Ovary (tissue), 9 donors: ENCODE measurements around the gene INAFM1. TPM values are rescaled to one million over a fixed set of nuclear protein-coding genes. Genes with fewer than 3 reads are reported as not detected.

Experiments used
- DNase-seq, 5 donors: peaks; one replicate each; pipeline ENCODE4 v3.0.0-alpha.2; 2019 to 2020
- H3K27ac ChIP-seq, 2 donors: fragments of 200-600 bp; one replicate each; pipeline versions ENCODE4 v1.5.1 to v1.8.0; 2019 to 2022
- H3K27me3 ChIP-seq: fragments of 200-600 bp; one replicate; pipeline ENCODE4 v1.8.0; 2022
- H3K36me3 ChIP-seq: fragments of 200-600 bp; sonication (generic); one replicate; pipeline ENCODE4 v1.5.1; 2019
- H3K4me1 ChIP-seq: one replicate; pipeline ENCODE4 v1.8.1; 2013; ENCODE audit warnings: mild to moderate bottlenecking, moderate library complexity; ENCODE audit not compliant: insufficient read depth
- H3K4me3 ChIP-seq: fragments of 200-600 bp; sonication (generic); one replicate; pipeline ENCODE4 v1.5.1; 2017
- H3K9me3 ChIP-seq, 2 donors: fragments of 200-600 bp in 1 of 2; sonication (generic) in 1 of 2; one replicate each; pipeline versions ENCODE4 v1.5.1 to v1.8.1; 2013 to 2019; ENCODE audit warnings: mild to moderate bottlenecking in 1 of 2, moderate library complexity in 1 of 2
- EP300 ChIP-seq: sonication (generic); formaldehyde crosslinking; IDR thresholded peaks from one replicate; pipeline ENCODE4 v1.6.1; 2017; ENCODE audit warnings: antibody characterized with exemption
- POLR2A ChIP-seq: fragments of 450-650 bp; IDR thresholded peaks from one replicate; pipeline ENCODE4 v1.6.1; 2017; ENCODE audit warnings: antibody characterized with exemption, mild to moderate bottlenecking, moderate library complexity
- WGBS, 3 donors: extraction: QIAGEN DNeasy Blood & Tissue Kit in 1 of 3; methylation state at CpG; one replicate each; pipeline versions ENCODE4 v1.1.5 to v1.1.7; 2013 to 2017; 5-methylcytosine and 5-hydroxymethylcytosine counted together
- intact Hi-C, 4 donors: fragments of 100-400 bp; cut with DNase I; formaldehyde crosslinking; loops; one replicate each; pipeline versions ENCODE4 v1.11.0 to v1.15.1; 2022 to 2023
- polyA plus RNA-seq, 2 donors: library from polyadenylated mRNA; stranded (reverse); fragments of 200-250 nt in 1 of 2; fragments of 350-450 nt in 1 of 2; fragmentation: Illumina TruSeq in 1 of 2; extraction: RNeasy Lipid Tissue Mini Kit (QIAGEN cat#74804) in 1 of 2; gene quantifications; one replicate each; pipeline ENCODE4 v1.2.3, GENCODE V29; 2013 to 2014
- total RNA-seq, 7 donors: library from RNA; depleted of rRNA in 2 of 7; stranded (reverse); fragments of >200 nt in 2 of 7; fragmentation: NEBNext Ultra II Directional in 3 of 7; extraction: Animal tissue kit (Norgen Biotek cat#: 25700) in 3 of 7; gene quantifications; one replicate each; pipeline versions ENCODE4 v1.1.0 to v1.2.4, GENCODE V29; 2016 to 2023
- TF ChIP-seq, protein P1 (sequence below), 3 donors: fragments of 450-650 bp in 2 of 3; fragments of 200-600 bp in 1 of 3; IDR thresholded peaks; one replicate each; pipeline versions ENCODE4 v1.5.1 to v1.8.0; 2016 to 2022; ENCODE audit warnings: antibody characterized with exemption in 3 of 3, mild to moderate bottlenecking in 1 of 3
- donor health status: DM: no; HTN: no; CAD: no; lungs with moderate emphysema.
- donor health status: DM: no; HTN: no; CAD: no.
- donor health status: Bipolar disorder and iron deficiency.
- donor health status: DM: yes; HTN: yes; CAD: no.
- donor health status: DM: no; HTN: no; CAD: no.
- donor health status: DM: yes; HTN: yes; CAD: no.

INAFM1 gene
- total and polyA plus RNA-seq, 9 donors, result 0.73 to 53.3 (median 26.5) TPM

DNA sequence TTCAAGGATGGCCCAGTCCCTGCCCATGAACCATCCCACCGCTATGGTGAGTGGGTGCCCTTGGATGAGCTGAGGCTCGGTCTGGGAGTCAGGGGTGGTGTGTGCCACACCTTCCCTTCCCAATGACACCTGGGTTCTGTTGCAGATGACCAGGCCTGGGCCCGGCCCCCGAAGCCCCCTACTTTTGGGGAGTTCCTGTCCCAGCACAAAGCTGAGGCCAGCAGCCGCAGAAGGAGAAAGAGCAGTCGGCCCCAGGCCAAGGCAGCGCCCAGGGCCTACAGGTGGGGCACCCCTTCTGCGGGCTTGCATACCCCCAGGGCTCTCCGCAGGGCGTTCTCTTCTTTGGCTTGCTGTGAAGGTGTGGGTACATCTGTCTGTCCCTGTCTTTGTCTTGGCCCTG, 4.3 kb upstream of the INAFM1 start:
- H3K27ac ChIP-seq, result no peak overlapping the region
- TF ChIP-seq, protein P1, sequence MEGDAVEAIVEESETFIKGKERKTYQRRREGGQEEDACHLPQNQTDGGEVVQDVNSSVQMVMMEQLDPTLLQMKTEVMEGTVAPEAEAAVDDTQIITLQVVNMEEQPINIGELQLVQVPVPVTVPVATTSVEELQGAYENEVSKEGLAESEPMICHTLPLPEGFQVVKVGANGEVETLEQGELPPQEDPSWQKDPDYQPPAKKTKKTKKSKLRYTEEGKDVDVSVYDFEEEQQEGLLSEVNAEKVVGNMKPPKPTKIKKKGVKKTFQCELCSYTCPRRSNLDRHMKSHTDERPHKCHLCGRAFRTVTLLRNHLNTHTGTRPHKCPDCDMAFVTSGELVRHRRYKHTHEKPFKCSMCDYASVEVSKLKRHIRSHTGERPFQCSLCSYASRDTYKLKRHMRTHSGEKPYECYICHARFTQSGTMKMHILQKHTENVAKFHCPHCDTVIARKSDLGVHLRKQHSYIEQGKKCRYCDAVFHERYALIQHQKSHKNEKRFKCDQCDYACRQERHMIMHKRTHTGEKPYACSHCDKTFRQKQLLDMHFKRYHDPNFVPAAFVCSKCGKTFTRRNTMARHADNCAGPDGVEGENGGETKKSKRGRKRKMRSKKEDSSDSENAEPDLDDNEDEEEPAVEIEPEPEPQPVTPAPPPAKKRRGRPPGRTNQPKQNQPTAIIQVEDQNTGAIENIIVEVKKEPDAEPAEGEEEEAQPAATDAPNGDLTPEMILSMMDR (IDR thresholded peaks at IDR 0.05), result no peak
- no peak for TF ChIP-seq POLR2A
- no peak for TF ChIP-seq EP300
- no peaks in the 10 kb centered on the region for H3K36me3 ChIP-seq
- intact Hi-C loops, result no loop called here
- DNase-seq, result no peak
- no peaks in the 10 kb centered on the region for H3K9me3 ChIP-seq
- H3K4me3 ChIP-seq, result no peak overlapping the region
- no peaks in the 10 kb centered on the region for H3K27me3 ChIP-seq
- WGBS, 3 donors, result 91 to 93% (median 92%) methylated on average over 10 of the region's 10 CpGs
- peaks cover 2% of the 10 kb centered on the region for H3K4me1 ChIP-seq

DNA sequence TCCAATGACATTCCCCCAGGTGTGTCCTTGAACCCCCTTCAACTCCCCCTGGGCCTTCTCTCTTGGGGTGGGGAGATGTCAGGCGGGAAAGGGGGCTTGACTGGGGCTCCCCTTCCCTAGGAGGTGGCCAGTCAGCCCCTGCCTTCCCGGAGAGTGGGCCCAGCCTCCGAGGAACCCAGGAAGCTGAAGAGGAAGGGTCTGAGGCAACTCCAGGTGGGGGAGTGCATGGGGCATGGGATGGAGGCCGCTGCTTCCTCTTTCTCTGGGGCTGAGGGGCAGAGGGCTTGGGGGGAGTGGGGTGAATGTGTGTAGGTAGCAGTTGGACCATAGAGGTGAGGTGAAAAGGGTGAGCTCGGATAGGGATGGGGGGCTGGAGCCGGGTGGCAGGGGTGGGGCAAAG, 2.7 kb upstream of the INAFM1 start:
- no peaks in the 10 kb centered on the region for H3K9me3 ChIP-seq
- 63 to 73% (median 73%) methylated on average over 6 of the region's 6 CpGs for WGBS, 3 donors
- H3K36me3 ChIP-seq, result no peaks in the 10 kb centered on the region
- intact Hi-C loops, result no loop called here
- H3K27me3 ChIP-seq, result no peaks in the 10 kb centered on the region
- peak overlapping the region in 1 of 2 donors; percentile 94 for H3K27ac ChIP-seq
- H3K4me1 ChIP-seq, result peaks cover 7% of the 10 kb centered on the region
- DNase-seq, result peak in 1 of 5 donors; percentile 44
- no peak overlapping the region for H3K4me3 ChIP-seq
- TF ChIP-seq, protein P1 (IDR thresholded peaks at IDR 0.05), result no peak
- TF ChIP-seq POLR2A (no peak), EP300 (no peak)

GRCh38 chr19:47272448-47273312, 2.0 kb upstream of the INAFM1 start:
- 22 to 25% (median 25%) methylated on average over 36 to 42 of the region's 42 CpGs for WGBS, 3 donors
- Histone ChIP-seq H3K27me3 (no peaks in the 10 kb centered on the region), H3K4me1 (peaks cover 7% of the 10 kb centered on the region), H3K9me3 (no peaks in the 10 kb centered on the region), H3K4me3 (peak overlapping the region; percentile 53), H3K27ac (peak overlapping the region; percentile 70 to 94), H3K36me3 (no peaks in the 10 kb centered on the region)
- DNase-seq, result peak in 3 of 5 donors; percentile 76 to 80 (median 78)
- intact Hi-C loops, result no loop called here
- no peak for TF ChIP-seq POLR2A
- TF ChIP-seq, protein P1 (IDR thresholded peaks at IDR 0.05), result peak in 1 of 3 donors; percentile 7

GRCh38 chr19:47273313-47274070, 1.2 kb upstream of the INAFM1 start:
- no peaks in the 10 kb centered on the region for H3K9me3 ChIP-seq
- WGBS, 3 donors, result 0% methylated on average over 33 to 54 of the region's 54 CpGs
- peak; percentile 87 for TF ChIP-seq POLR2A
- TF ChIP-seq, protein P1 (IDR thresholded peaks at IDR 0.05), result no peak
- DNase-seq, result peak; percentile 92 to 94 (median 92)
- peaks cover 7% of the 10 kb centered on the region for H3K4me1 ChIP-seq
- H3K4me3 ChIP-seq, result peak overlapping the region; percentile 53
- peak overlapping the region; percentile 70 to 94 for H3K27ac ChIP-seq
- no peaks in the 10 kb centered on the region for H3K27me3 ChIP-seq
- H3K36me3 ChIP-seq, result no peaks in the 10 kb centered on the region
- intact Hi-C loops, result no loop called here
